Stimulated activated CD4-positive, alpha-beta T cell treated with anti-CD3 and anti-CD28 coated beads, Interleukin-2, amount 100 ng/mL, for 4 hours (primary cell): ENCODE results near the gene SGPP1.
"Not testable (repeated sequence)": the region's sequence is repeated elsewhere in the genome, so short reads cannot be mapped to it uniquely, and the experiment has no call there.

ENCODE experiments used
- DNase-seq: peaks from one replicate; pipeline ENCODE4 v3.0.0-alpha.2; 2020; ENCODE audit warnings: low read depth

Gene SGPP1

GRCh38 chr14:63727736-63728728 lies at the start of gene SGPP1:
Gene SGPP1, minus strand, starts transcription at chr14:63728065. Its CDS starts 121 bp downstream, at chr14:63727944.
- peak; percentile 53 for DNase-seq

- DNase-seq: no peak
Observed at GRCh38 chr14:63777024-63777423, 49.2 kb upstream of the SGPP1 start.

GRCh38 chr14:63773504-63773903 lies 45.6 kb upstream of the SGPP1 start:
- no peak for DNase-seq

- DNase-seq: peak; percentile 41
Observed at GRCh38 chr14:63770187-63770807, 42.4 kb upstream of the SGPP1 start.

- DNase-seq: no peak
Observed at GRCh38 chr14:63766611-63767010, 38.7 kb upstream of the SGPP1 start.

- no peak for DNase-seq
Observed at GRCh38 chr14:63764620-63765139, 36.8 kb upstream of the SGPP1 start.

- no peak for DNase-seq
Observed at GRCh38 chr14:63764103-63764502, 36.2 kb upstream of the SGPP1 start.

GRCh38 chr14:63761351-63762117 lies 33.7 kb upstream of the SGPP1 start:
- no peak for DNase-seq

GRCh38 chr14:63760014-63760413 lies 32.1 kb upstream of the SGPP1 start:
- DNase-seq: no peak

- peak; percentile 1 for DNase-seq
Observed at GRCh38 chr14:63759456-63759855, 31.6 kb upstream of the SGPP1 start.

GRCh38 chr14:63757211-63757610 lies 29.3 kb upstream of the SGPP1 start:
- no peak for DNase-seq

GRCh38 chr14:63752449-63753169 lies 24.7 kb upstream of the SGPP1 start:
- no peak for DNase-seq

- DNase-seq: not testable (repeated sequence)
Observed at GRCh38 chr14:63751076-63751475, 23.2 kb upstream of the SGPP1 start.

- no peak for DNase-seq
Observed at GRCh38 chr14:63747846-63748245, 20.0 kb upstream of the SGPP1 start.

GRCh38 chr14:63745858-63746425 lies 18.1 kb upstream of the SGPP1 start:
- no peak for DNase-seq

GRCh38 chr14:63745272-63745671 lies 17.4 kb upstream of the SGPP1 start:
- DNase-seq: no peak

GRCh38 chr14:63737582-63738006 lies 9.7 kb upstream of the SGPP1 start:
- DNase-seq: no peak

GRCh38 chr14:63735720-63736119 lies 7.9 kb upstream of the SGPP1 start:
- no peak for DNase-seq

- DNase-seq: no peak
Observed at GRCh38 chr14:63730659-63731058, 2.8 kb upstream of the SGPP1 start.

- DNase-seq: no peak
Observed at GRCh38 chr14:63727231-63727735, 582 bp downstream of the SGPP1 start.

- DNase-seq: no peak
Observed at GRCh38 chr14:63726499-63726898, 1.4 kb downstream of the SGPP1 start.
